MM.1S (cell line): ENCODE data around the gene TCF3.

Experiments used
- EZH2phosphoT487 ChIP-seq: fragments of 300-600 bp; sonication (generic); IDR thresholded peaks from 2 replicates; pipeline ENCODE4 v1.6.1; 2018; ENCODE audit warnings: antibody characterized with exemption, low read length
- TF ChIP-seq, protein P1 (sequence below): fragments of 300-600 bp; sonication (generic); IDR thresholded peaks from 2 replicates; pipeline ENCODE4 v1.5.1; 2016; ENCODE audit warnings: antibody characterized with exemption, low read length, mixed read lengths

DNA sequence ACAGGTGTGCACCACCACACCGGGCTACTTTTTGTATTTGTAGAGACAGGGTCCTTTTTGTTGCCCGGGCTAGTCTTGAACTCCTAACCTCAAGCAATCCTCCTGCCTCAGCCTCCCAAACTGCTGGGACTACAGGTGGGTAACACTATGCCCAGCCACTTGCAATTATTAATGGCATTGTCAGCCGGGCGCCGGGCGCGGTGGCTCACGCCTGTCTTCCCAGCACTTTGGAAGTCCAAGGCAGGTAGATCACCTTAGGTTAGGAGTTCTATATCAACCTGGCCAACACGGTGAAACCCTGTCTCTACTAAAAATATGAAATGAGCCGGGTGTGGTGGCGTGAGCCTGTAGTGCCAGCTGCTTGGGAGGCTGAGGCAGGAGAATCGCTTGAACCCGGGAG is 81.6 kb downstream of the TCF3 start:
- TF ChIP-seq, protein P1, sequence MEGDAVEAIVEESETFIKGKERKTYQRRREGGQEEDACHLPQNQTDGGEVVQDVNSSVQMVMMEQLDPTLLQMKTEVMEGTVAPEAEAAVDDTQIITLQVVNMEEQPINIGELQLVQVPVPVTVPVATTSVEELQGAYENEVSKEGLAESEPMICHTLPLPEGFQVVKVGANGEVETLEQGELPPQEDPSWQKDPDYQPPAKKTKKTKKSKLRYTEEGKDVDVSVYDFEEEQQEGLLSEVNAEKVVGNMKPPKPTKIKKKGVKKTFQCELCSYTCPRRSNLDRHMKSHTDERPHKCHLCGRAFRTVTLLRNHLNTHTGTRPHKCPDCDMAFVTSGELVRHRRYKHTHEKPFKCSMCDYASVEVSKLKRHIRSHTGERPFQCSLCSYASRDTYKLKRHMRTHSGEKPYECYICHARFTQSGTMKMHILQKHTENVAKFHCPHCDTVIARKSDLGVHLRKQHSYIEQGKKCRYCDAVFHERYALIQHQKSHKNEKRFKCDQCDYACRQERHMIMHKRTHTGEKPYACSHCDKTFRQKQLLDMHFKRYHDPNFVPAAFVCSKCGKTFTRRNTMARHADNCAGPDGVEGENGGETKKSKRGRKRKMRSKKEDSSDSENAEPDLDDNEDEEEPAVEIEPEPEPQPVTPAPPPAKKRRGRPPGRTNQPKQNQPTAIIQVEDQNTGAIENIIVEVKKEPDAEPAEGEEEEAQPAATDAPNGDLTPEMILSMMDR = no peak
- no peak for TF ChIP-seq EZH2phosphoT487
